GM12872 (cell line): Measurements from ENCODE around the gene ATXN7.

Experiments
- CTCF ChIP-seq: IDR thresholded peaks from 3 replicates; pipeline ENCODE4 v1.5.1; 2011; ENCODE audit warnings: low read depth, mild to moderate bottlenecking, low read length, moderate library complexity; ENCODE audit not compliant: insufficient read depth

The ATXN7 gene

GRCh38 chr3:63875510-63875909, 11.8 kb downstream of the ATXN7 start:
- no peak for TF ChIP-seq CTCF

DNA sequence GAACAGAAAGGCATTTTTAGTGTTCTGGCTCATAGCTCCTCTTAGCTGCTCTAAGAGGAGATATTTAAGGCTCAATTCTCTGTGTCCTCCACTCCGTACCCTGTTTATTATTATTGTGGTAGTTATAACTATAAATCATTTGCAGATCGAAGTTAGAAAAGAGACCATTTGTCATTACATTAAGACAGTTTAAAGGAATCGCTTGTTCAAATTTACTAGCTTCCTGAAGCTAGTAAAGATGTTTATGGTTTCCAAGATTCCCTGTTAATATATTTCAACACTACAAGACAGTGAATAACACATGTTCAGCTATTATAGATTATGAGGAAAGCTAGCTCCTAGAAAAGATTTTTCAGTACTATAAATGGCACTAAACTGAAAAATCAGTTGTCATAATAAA, 12.6 kb downstream of the ATXN7 start:
- TF ChIP-seq CTCF: no peak

DNA sequence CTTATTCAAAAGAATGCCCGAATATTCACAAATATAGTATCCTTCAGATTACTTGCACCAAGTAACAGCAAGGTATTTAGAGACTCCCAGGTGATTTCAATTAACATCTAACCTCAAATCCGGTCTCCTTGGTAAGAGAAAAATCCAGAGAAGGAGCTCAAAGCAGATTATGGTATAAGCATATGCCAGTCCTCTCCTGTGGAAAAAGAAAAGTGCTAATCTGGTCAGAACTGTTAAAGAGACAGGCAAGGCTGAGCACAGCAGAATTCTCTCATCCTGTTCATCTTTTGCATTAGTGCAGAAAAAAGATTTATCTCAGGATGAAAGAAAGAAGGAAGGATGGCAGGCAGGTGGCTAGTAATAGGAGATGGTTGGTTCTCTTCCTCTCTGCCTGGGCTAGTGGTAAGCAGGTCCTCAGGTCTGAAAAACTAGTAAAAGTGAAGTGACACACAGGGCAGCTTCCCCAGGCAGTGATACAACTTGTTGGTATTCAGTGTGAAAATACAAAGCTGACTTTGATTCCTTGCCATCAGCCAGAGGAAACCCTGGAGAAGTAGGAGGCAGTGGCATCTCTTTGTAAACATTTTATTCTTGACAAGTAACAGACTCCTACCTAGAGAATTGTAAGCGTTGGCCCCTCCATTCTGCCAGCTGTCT, 14.2 kb downstream of the ATXN7 start:
- TF ChIP-seq CTCF: no peak

DNA sequence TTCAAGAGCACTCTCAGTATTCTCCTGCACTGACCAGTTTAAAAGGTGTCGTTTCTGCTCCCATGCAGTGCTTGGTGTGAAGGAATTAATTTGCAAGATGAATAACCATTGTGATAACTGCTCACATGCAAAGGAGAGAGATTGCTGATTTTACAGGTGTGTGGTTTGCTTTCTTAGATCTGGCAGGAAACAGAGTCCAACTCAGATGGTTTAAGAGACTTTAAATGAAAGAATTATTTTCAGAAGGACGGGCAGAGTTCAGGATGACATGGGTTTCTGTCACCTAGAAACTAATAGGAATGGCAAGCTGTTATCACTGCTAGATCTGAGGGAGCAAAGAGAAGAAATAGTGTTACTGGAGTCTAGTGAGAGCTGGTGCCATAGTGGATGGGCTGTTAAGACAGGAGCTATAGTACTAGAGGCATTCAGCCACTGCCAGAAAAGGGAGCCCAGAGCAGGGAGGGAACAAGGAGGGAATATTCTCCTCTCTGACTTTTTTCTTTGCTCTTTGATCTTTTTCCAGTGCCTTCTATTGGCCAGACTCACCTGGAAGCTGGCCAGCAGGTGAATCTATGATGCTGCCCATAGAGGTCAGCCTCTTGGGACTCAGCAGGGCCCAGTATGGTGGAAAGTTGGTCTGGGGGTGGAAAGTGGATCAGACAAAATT, 14.9 kb downstream of the ATXN7 start:
- no peak for TF ChIP-seq CTCF

DNA sequence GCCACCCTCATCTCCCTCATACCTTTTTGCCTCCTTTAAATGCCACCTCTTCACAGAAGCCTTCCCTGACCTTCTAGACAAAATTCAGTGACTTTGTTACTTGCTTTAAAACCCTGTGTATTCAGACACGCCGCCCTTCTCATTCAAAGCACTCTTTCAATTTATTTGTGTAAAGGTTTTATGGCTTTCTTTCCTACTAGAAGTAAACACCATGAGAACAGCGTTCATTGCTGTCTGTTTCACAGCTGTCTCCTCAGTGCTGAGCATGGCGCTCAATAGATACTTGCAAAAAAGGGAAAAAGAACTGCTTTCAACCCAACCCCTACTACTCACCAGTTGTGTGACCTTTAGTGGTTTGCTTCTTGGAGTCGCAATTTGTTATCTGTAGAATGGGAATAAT, 17.0 kb downstream of the ATXN7 start:
- TF ChIP-seq CTCF: no peak

DNA sequence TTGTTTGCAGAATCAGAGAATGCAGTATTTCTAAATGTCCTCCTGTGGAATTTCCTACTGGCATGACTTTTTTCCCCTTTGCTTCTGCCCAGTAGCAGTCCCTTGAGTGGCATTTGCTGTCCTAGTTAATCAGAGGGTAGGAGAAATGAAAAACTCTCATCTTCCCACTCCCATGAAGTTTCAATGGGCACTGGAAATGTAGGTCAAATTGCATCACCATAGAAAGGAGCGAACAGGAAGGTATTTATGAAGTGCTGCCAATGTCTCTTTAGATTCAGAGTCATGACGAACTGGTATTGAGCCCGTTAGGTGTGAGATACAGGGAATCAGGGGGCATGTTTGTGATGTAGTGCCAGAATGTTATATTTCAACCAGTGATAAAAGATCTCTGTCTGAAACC, 23.2 kb downstream of the ATXN7 start:
- TF ChIP-seq CTCF: no peak

GRCh38 chr3:63891518-63891917, 27.9 kb downstream of the ATXN7 start:
- no peak for TF ChIP-seq CTCF
